ENCODE results near the gene KRT83. TPM values are rescaled to one million over a fixed set of nuclear protein-coding genes. Genes with fewer than 3 reads are reported as not detected.

The KRT83 gene
- total RNA-seq, 1 experiment from 2014 or later, result not detected

DNA sequence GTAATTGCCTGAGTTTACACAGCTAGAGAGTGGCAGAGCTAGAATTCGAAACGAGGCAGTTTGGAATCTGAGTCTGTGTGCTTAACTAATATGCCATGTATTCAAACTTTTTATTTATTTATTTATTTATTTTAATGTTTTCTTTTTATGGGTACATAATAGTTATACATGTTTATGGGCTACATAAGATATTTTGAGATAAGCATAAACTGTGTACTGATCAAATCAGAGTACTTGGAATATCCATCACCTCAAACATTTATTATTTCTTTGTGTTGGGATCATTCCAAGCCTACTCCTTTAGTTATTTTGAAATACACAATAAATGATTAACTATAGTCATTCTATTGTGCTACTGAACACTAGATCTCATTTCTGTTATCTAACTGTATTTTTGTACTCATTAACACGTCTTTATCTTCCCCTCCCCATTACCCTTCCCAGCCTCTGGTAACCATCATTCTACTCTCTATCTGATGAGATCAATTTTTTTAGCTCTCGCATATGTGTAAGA lies 22.5 kb downstream of the KRT83 start:
- Histone ChIP-seq H3K79me2 (ENCODE audit: insufficient read depth, low read length) (no peaks in the 10 kb centered on the region), H2AFZ (ENCODE audit: low read length) (no peak overlapping the region), H2AK5ac (ENCODE audit: insufficient read length, low read length) (no peak overlapping the region), H3K4me1 (ENCODE audit: insufficient read depth, low read length) (no peaks in the 10 kb centered on the region), H3K4me2 (ENCODE audit: insufficient read depth, insufficient read length, low read length) (no peak overlapping the region), H3K4ac (ENCODE audit: low read depth, low read length) (no peak overlapping the region), H3K9ac (ENCODE audit: extremely low read depth, insufficient read length, low read length) (no peak overlapping the region), H3K56ac (ENCODE audit: insufficient read length, low read depth, low read length) (no peak overlapping the region), H2BK5ac (ENCODE audit: insufficient read length, low read length) (no peak overlapping the region), H3K14ac (ENCODE audit: insufficient read depth, low read length) (no peak overlapping the region), H2BK15ac (ENCODE audit: low read depth, low read length) (no peak overlapping the region), H3T11ph (ENCODE audit: low read length) (no peak overlapping the region), H3K18ac (ENCODE audit: insufficient read length, low read depth, low read length) (no peak overlapping the region), H4K5ac (ENCODE audit: insufficient read length, low read depth, low read length) (no peak overlapping the region), H3K23me2 (ENCODE audit: insufficient read length, low read depth, low read length, poor library complexity, severe bottlenecking) (no peaks in the 10 kb centered on the region), H3K9me3 (ENCODE audit: control insufficient read depth, low read depth, low read length) (no peaks in the 10 kb centered on the region), H3K27me3 (ENCODE audit: insufficient read depth, low read length) (no peaks in the 10 kb centered on the region; the same call in 1 of the 2 replicates), H2BK120ac (ENCODE audit: low read depth, low read length, poor library complexity, severe bottlenecking) (no peak overlapping the region), H3K27ac (ENCODE audit: insufficient read length, low read depth, low read length) (no peak overlapping the region), H2BK12ac (ENCODE audit: insufficient read length, low read depth, low read length) (no peak overlapping the region), H3K23ac (ENCODE audit: insufficient read length, low read depth, low read length) (no peak overlapping the region), H3K79me1 (ENCODE audit: insufficient read depth, low read depth, low read length, poor library complexity, severe bottlenecking) (no peaks in the 10 kb centered on the region), H4K8ac (replicated peaks; ENCODE audit: insufficient read length, low read depth, low read length) (no peak overlapping the region), H4K91ac (ENCODE audit: insufficient read length, low read depth, low read length) (no peak overlapping the region), H2BK20ac (ENCODE audit: low read depth, low read length, poor library complexity, severe bottlenecking) (no peak overlapping the region), H4K20me1 (ENCODE audit: control insufficient read depth, insufficient read depth, insufficient read length) (peaks cover 4% of the 10 kb centered on the region)
- no peak overlapping the region for H3K4me3 Mint-ChIP-seq
- H3K36me3 Mint-ChIP-seq (ENCODE audit: insufficient read depth in 1 of 3, low read depth in 3 of 3), result no peaks in the 10 kb centered on the region
- H3K27ac Mint-ChIP-seq, result no peak overlapping the region
- DNase-seq, result no peak
- peaks cover 38% of the 10 kb centered on the region for H3K27me3 Mint-ChIP-seq (ENCODE audit: low read depth)
- H3K4me1 Mint-ChIP-seq, result peaks cover 3% of the 10 kb centered on the region in 2 experiments; a peak in 2 of 4 replicates
- TF ChIP-seq, protein P1, sequence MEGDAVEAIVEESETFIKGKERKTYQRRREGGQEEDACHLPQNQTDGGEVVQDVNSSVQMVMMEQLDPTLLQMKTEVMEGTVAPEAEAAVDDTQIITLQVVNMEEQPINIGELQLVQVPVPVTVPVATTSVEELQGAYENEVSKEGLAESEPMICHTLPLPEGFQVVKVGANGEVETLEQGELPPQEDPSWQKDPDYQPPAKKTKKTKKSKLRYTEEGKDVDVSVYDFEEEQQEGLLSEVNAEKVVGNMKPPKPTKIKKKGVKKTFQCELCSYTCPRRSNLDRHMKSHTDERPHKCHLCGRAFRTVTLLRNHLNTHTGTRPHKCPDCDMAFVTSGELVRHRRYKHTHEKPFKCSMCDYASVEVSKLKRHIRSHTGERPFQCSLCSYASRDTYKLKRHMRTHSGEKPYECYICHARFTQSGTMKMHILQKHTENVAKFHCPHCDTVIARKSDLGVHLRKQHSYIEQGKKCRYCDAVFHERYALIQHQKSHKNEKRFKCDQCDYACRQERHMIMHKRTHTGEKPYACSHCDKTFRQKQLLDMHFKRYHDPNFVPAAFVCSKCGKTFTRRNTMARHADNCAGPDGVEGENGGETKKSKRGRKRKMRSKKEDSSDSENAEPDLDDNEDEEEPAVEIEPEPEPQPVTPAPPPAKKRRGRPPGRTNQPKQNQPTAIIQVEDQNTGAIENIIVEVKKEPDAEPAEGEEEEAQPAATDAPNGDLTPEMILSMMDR (conservative IDR thresholded peaks at IDR 0.05), result no peak
- no CpG with 5 or more reads among the region's 4 CpGs for WGBS (ENCODE audit: extremely low coverage, insufficient read length, low lambda C conversion rate)
- no peaks in the 10 kb centered on the region; a peak in 1 of 5 replicates for H3K9me3 Mint-ChIP-seq
